Measurements from ENCODE around the gene PIAS4.
A peak's percentile ranks its signal among the peaks of the same experiment; 100 is the strongest.
"Not testable (repeated sequence)": the region's sequence is repeated elsewhere in the genome, so short reads cannot be mapped to it uniquely, and the experiment has no call there.

Gene PIAS4

DNA sequence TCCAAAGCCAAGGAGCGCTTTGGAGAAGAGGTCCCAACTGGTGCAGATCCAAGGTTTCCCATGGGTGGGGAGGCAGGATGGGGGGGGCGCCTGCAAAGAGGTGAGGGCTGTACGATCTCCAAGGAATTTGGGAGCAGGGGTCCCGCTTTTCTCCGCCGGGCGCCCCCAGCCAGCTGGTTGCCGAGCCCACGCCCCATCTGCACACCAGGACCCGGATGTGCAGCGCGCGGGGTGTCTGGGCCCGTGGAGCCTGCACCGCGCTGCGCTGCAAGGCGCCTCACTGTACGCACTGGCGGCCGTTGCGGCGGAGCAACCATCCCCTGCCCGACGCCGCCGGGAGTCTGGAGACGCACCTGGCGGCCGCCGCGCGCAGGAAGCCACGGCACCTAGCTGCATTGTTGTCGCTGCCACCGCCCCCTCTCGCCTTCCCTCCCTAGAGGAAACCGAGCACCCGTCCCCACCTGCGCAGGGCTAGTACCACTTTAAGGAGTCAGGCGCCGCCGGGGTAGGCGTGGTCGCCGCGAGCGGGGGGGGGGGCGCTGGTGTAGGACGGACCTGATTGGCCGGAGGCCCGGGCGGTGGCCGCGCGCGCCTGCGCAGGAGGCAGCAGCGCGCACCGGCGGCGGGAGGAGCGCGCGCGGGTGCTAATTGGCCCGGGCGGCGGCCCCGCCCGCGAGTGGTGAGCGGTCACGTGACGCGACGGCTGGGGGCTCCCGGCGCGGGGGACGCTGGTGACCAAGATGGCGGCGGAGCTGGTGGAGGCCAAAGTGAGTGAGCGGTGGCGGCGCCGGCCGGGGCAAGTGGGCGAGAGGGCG, at the start of gene PIAS4:
TSS of gene PIAS4 (plus strand) at position 716 of the 815 bp plus-strand sequence. CDS start at position 741, 25 bp downstream.
- DNase-seq: peak; percentile 97

GRCh38 chr19:3958836-3959765, 48.4 kb upstream of the PIAS4 start:
- no peak for DNase-seq

DNA sequence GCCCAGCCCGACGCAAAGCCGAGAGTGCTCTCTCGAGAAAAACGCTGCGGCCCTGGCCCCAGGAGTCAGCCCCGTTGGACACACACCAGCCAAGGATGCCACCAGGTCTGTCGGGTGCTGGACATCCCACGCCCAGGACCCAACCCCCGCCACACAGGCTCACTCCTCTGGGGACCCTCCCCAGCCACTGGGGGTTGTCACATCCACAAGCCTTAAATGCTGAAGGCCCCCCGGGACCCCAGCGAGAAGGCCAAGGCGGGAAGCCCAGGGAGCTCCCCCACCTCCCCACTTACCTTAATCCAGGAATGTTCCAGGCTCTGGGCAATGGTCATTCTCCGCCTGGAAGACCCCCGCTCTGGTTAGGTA, 47.8 kb upstream of the PIAS4 start:
- DNase-seq: no peak

DNA sequence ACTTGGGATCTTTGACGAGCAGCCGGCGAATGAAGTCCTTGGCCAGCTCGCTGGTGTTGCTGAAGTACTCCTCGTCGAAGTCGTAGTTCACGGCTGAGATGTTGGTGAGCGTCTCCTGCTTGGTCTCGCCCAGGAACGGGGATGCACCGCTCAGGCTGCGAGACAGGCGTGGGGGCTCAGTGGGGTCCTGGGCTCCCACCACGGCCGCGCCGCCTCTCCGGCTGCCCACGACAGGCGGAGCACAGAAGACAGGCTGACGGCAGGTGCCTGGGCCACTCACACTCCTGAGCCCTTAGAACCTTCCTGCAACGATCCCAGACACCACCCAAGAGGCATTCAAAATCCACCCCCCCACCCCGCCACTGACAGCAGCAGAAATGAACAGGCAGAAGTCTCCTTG, 46.5 kb upstream of the PIAS4 start:
- no peak for DNase-seq

DNA sequence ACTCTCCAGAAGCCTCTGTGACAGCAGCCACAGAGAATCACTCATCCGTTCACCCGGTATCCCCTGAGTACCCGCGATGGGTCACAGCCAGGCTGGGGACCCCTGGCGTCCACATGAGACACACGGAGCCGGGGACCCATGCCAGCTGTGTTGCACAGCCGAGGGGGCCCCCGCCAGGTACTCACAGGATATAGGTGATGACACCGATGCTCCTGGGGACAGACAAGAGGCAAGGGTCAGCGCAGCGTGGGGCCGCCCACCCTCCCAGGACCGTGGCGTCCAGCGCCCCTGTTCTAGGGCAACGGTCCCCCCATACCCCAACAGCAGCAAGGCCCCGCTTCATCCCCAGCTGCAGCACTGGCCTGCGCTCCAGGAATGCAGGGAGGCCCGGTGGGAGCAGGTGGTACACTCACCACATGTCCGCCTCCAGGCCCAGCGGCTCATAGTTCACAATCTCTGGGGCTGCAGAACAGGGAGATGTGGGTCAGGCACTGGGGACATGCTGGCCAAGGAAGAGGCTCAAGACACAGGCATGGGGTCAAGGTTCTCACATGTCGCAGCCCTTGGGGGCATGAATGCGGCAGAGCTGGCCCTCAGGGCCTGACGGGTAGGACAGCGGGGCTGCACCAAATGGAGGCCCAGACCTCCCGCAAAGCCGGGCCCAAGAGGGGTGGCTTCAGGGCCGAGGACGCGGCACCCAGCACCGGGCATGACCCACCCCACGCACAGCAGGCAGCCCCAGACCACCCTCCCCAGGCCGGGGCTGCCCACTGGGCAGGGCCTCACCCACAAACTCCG, 43.9 kb upstream of the PIAS4 start:
- no peak for DNase-seq

DNA sequence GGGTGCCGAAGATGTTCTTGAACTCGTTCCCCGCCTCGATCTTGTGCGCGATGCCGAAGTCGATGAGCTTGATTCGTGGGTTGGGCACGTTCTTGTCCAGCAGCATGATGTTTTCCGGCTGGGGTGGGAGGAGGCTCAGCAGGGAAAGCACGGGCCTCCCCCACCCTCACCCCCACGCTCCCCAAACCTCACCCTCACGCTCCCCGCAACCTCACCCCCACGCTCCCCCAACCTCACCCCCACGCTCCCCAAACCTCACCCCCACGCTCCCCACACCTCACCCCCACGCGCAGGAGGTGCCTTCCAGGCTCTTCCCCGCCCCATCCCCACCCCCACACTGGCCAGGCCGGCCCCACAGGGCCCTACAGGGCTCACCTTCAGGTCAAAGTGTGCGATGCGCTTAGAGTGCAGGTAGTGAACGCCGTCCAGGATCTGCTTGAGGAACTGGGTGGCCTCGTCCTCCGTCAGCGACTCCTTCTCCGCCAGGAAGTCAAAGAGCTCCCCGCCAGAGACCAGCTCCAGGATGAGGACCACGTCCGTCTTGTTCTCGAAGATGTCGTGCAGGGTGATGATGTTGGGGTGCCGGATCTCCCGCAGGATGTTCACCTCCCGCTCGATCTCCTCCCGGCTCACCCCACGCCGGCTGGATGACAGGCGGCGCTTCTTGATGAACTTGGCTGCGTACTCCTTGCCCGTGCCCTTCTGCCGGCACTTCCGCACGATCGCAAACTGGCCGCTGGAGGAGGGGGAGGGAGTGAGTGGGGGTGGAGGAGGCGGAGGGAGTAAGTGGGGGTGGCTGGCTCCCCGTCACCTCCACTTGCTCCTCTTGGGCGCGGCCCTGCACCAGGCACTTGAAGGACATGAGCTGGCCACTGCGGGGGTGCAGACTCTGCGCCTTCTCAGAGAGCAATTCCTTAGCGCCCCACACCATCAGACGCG, 43.0 kb upstream of the PIAS4 start:
- DNase-seq: no peak

DNA sequence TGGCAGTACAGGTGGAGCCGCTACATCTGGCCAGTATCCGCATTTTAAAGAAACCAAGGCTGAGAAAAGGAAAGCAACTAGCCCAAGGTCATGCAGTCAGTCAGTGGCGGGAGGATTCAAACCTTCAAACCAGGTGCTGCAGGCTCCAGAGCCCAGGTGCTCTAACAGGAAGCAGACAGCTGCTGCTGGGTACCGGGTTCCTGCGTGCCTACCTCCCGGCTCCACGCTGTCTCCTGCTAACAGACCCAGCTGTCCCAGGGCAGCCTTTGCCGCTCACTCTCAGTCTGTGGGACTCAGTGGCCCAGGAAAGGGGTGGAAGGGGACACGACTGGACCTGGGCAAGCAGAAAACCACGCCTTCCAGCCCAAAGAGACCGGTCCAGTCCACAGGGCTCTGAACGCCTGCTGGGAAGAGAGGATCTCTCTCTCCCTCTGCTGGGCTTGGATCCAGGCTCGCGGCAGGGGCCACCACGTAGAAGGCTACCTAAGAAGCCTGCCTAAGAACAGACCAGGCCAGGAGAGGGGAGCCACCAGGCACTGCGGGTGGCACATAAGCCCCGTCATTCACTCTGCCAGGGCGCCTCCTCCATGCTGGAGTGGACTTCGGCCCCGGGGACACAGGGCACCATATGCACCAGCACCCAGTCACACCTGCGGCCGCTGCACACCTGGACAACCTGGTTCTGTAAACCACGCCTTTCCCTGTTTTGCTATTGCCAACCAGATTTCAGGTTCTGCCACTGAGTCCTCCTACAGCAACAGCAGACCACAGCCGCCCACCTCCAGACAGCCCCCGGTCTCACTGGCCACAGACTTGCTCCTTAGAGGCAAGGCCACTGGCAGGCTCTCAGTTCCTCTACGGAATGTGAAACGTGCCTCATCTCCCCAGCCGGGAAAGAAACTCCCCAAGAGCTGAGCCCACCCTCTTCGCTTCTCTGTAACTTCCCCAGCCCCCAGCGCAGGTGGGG, 41.2 kb upstream of the PIAS4 start:
- DNase-seq: no peak

DNA sequence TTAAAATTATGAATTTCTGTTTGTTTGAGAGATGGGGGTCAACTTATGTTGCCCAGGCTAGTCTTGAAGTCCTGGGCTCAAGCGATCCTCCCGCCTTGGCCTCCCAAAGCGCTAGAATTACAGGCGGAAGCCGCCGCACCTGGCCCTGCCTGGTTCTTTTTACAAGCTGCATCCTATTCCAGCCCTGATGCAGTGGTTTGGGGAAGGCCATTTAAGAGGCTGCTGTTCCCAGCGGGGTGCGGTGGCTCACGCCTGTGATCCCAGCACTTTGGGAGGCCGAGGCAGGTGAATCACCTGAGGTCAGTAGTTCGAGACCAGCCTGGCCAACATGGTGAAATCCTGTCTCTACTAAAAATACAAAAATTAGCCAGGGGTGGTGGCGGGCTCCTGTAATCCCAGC, 39.6 kb upstream of the PIAS4 start:
- not testable (repeated sequence) for DNase-seq

DNA sequence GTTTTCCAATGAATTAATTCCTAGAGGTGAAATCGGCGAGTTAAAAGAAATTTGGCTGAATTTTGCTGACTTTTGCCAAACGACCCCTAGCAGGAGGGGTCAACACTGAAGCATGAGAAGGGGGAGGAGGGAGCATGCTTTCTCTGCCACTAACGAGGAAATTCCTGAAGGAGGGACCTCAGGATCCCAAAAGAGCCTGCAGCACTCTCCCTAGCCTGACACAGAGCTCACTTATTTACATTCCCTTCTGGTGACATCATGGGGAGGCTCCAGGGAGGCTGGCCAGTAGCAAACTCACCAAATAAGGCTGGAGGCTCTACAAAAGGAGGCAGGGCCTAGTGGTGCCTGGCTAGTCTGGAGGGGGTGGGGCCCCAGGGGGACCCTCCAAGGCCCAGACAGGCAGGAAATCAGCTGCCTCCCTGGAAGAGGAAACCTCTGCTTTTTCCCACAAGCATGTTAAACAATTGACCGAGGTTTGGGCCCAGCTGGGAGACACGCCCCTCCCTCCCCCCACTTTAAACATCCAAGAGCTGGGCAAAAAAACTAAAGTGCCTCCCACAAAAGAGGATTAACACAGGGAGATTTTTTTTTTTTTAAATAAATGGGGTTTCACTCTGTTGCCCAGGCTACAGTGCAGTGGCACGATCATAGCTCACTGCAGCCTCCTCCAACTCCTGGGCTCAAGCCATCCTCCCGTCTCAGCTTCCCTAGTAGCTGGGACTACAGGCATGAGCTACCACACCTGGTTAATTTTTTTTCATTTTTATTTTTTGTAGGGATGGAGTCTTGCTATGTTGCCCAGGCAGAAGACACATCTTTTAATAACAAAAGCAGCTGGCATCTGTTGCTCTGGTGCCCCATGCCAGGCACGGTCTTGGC, 38.7 kb upstream of the PIAS4 start:
- no peak for DNase-seq

- DNase-seq: no peak
Measured at GRCh38 chr19:3969435-3970312, 37.9 kb upstream of the PIAS4 start.

- no peak for DNase-seq
Measured at GRCh38 chr19:3970313-3970807, 37.2 kb upstream of the PIAS4 start.

- peak; percentile 98 for DNase-seq
Measured at GRCh38 chr19:3970808-3971598, 36.5 kb upstream of the PIAS4 start, which contains the start of gene DAPK3. Gene DAPK3 (minus strand): TSS chr19:3971099. CDS start chr19:3969735, 1,364 bp downstream.

- DNase-seq: no peak
Measured at GRCh38 chr19:3975144-3975543, 32.4 kb upstream of the PIAS4 start.

DNA sequence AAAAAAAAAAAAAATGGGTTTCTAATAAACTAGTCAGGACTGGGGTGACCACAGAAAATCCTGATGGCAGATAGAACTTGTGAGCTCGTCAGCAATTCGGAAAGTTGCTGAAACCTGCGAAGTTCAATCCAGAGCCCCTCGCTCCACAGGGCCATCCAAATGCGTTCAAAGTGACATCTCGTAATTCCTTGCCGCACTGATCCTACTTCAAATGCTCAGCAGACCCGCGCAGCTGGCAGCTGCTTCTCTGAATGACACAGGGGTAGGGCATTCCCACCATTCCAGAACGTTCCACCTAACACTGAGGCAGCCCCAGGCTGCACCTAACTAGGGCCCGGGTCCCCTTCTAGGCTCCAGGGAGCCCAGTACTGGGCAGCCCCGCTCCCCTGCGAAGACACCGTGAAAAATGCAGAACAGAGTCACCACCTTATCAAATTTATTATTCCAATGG, 31.9 kb upstream of the PIAS4 start:
- no peak for DNase-seq

DNA sequence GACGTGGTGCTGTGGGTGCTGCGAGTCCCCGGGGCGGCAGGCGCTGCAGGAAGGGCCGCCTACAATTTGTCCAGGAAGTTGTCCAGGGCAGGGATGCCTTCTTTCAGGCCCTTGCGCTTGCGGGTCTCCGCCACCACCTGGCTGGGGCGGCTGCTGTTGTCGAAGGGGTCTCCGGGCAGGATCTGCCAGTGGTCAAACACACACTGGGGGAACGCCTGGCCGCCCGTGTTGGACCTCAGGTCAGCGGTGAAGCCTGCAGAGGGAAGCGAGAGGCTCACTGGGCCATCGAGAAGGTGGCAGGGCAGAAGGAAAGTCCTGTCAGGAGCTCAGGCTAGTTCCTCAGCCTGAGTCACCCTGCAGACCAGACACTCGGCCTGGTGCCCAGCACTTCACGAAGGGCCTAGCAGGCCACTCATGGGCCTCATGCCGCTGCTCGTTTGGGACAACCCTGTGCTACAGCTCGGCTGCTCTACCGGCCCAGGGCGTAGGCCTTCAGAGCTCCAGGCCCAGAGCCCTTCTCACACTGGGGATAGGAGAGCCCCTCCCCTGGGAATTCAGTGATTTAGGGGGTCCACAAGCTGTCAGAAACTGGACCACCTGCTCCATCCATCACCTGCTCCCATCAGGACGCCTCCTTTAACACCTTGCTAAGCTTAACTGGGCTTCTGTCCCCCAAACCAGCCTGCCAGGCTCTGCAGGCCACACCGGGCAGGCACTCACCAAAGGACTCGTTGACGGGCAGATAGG, 30.9 kb upstream of the PIAS4 start:
- DNase-seq: no peak
